22Rv1 (cell line): ENCODE results near the gene HOXA3.

Experiments used
- ZFX ChIP-seq: fragments of 450-650 bp; IDR thresholded peaks from 2 replicates; pipeline ENCODE4 v1.6.1; 2017; ENCODE audit warnings: antibody characterized with exemption, borderline replicate concordance
- TF ChIP-seq, protein P1 (sequence below): fragments of 450-650 bp; IDR thresholded peaks from 2 replicates; pipeline ENCODE4 v1.5.1; 2017; ENCODE audit warnings: mild to moderate bottlenecking

DNA sequence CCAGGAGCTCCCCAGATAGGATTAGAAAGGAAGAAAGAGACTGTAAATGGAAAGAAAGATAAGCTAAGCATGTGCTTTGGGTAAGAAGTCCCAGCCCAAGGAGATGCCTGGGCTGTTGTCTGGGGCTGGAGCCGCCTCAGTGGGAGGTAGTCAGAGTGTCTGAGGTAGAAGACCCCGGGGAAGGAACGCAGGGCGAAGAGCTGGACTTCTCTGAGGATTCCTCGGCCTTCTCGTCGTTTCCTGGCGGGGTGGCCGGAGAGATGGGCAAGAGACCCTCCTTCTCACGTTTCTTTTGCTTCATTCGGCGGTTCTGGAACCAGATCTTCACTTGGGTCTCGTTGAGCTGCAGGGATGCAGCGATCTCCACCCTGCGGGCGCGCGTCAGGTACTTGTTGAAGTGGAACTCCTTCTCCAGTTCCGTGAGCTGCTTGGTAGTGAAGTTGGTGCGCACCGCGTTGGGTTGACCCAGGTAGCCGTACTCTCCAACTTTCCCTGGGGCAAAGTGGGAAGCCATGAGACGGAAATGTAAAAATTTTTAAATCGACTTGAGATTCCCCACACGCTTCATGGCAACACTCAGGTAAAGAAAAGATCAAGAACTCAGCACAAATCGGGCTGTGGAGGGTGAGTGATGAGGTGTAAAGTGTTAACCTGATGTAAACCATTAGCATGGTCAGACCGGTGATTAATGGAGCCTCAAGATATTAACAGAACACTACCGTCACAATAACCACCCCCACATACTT, 57.9 kb downstream of the HOXA3 start:
- TF ChIP-seq, protein P1, sequence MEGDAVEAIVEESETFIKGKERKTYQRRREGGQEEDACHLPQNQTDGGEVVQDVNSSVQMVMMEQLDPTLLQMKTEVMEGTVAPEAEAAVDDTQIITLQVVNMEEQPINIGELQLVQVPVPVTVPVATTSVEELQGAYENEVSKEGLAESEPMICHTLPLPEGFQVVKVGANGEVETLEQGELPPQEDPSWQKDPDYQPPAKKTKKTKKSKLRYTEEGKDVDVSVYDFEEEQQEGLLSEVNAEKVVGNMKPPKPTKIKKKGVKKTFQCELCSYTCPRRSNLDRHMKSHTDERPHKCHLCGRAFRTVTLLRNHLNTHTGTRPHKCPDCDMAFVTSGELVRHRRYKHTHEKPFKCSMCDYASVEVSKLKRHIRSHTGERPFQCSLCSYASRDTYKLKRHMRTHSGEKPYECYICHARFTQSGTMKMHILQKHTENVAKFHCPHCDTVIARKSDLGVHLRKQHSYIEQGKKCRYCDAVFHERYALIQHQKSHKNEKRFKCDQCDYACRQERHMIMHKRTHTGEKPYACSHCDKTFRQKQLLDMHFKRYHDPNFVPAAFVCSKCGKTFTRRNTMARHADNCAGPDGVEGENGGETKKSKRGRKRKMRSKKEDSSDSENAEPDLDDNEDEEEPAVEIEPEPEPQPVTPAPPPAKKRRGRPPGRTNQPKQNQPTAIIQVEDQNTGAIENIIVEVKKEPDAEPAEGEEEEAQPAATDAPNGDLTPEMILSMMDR, result no peak
- no peak for TF ChIP-seq ZFX
